ENCODE measurements around the gene CASKIN1.
A peak's percentile ranks its signal among the peaks of the same experiment; 100 is the strongest.
"Not testable (repeated sequence)": the region's sequence is repeated elsewhere in the genome, so short reads cannot be mapped to it uniquely, and the experiment has no call there.

Gene CASKIN1

DNA sequence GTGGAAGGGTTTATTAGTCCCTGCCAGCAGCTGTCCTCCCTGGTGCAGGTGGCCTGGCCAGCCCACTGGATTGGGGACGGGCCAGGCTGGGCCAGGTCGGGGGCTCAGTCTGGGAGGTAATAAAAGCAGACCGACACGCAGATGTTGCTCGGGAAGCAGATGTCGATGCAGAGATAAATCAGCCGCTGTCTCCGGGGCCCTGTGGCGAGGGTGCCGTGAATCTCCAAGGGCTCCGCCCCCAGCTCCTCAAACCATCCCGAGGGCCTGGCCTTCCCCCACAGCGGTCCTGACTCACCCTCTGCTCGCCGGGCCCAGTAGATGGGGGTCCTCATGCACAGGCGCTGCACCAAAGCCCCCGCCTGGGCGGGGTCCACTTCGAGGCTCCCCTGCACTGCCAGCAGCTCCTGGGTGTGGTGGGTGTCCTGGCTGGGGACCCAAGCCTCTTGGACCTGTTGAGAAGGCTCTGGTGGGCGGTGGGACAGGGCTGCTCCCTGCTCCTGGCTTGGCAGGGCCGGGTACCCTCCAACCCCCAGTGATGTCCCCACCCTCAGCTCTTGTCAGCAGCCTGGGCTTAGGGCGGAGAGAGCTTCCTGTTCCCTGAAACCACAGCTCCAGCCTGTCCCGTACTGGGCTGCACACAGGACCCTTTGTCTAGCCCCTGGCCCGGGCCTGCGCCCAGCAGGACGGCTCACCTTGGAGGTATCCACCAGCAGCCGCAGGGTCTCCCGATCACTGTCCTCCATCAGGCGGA, 13.0 kb upstream of the CASKIN1 start:
- DNase-seq: no peak

- DNase-seq: no peak
These were observed 12.4 kb upstream of the CASKIN1 start for GRCh38 chr16:2208772-2209171.

DNA sequence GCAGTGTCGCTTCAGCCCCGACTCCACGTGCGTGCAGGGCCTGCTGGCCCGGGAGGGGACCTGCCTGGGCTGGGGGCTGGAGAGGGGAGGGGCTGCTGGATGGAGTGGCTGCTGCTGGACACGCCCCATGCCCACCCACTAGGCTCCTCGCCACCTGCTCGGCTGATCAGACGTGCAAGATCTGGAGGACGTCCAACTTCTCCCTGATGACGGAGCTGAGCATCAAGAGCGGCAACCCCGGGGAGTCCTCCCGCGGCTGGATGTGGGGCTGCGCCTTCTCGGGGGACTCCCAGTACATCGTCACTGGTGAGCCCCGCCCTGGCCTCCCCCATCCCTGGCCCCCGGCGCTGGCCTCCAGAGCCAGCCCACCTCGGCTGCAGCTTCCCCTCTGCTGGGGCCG, 11.9 kb upstream of the CASKIN1 start:
- DNase-seq: no peak

DNA sequence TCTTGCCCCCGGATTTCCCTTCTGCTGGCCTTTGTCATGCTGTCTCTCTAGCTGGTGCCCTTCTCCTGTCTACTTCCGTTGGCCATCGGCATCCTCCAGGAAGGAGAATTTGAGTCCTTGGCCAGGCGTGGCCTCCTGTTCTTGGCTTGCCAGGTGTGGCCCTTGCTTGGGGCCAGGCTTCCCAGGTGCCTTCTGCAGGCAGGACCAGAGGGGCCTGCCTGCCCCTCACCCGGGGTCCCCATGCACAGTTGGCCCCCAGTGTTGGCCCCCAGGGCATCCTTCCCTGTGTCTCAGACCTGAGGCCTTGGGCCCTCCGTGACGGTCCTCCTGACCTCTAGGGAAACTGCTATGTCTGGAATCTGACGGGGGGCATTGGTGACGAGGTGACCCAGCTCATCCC, 11.5 kb upstream of the CASKIN1 start:
- no peak for DNase-seq

- no peak for DNase-seq
These were observed 10.5 kb upstream of the CASKIN1 start for GRCh38 chr16:2206780-2207433.

DNA sequence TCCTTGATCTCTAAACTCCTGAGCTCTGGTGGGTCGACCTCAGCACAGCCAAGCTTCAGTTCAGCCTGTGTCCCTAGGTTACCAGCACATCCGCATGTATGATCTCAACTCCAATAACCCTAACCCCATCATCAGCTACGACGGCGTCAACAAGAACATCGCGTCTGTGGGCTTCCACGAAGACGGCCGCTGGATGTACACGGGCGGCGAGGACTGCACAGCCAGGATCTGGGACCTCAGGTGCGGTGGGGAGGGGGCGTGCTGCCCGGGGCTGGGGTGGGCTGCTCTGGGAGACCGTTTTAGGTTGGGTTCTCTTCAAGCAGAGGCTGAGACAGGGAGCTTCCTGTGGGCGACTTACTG, 10.0 kb upstream of the CASKIN1 start:
- peak; percentile 9 for DNase-seq

DNA sequence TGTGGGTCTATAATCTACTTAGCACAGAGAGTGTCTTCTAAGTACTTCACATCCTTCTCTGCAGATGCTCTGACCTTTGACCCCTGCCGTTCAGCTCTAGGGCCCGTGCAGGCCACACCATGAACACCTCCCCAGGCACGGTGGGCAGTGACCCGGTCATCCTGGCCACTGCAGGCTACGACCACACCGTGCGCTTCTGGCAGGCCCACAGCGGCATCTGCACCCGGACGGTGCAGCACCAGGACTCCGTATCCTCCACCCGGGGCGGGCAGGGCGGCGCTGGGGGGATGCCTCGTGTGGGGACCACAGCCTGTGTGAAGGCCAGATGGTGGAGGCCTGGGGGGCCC, 9.5 kb upstream of the CASKIN1 start:
- no peak for DNase-seq

GRCh38 chr16:2205104-2205966, 8.9 kb upstream of the CASKIN1 start, which contains the start of gene MLST8:
Gene MLST8, plus strand, starts transcription at chr16:2205454. Its CDS starts 632 bp downstream, at chr16:2206086.
- peak; percentile 73 for DNase-seq

DNA sequence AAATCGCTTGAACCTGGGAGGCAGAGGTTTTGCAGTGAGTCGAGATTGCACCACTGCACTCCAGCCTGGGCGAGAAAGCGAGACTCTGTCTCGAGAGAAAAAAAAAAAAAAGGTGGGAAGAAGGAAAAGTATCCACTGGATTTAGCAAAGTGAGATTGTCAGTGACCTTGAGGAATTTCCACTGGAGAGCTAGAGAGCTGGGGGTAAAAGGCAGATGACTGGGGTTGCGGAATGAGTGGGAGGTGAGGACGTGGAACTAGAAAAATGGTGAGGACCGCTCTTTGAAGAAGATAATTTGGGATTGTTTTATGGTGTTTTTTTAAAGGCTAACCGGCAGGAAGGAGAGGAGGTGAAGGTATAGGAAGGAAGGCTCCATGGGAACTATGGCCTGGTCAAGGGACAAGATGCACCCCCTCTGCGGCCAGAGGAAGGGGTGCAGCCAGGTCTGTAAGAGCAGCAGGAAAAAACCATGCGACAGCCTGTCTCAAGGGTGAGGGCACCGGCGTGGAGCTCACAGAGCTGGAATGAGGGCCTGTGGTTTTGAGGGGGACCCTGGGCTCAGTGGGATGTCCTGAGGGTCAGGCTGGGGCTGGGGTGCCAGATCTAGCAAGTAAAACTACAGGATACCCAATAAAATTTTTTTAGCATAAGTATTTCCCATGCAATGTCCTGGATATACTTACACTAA, 8.2 kb upstream of the CASKIN1 start:
- peak; percentile 57 for DNase-seq

GRCh38 chr16:2203119-2203688, 6.8 kb upstream of the CASKIN1 start:
- not testable (repeated sequence) for DNase-seq

DNA sequence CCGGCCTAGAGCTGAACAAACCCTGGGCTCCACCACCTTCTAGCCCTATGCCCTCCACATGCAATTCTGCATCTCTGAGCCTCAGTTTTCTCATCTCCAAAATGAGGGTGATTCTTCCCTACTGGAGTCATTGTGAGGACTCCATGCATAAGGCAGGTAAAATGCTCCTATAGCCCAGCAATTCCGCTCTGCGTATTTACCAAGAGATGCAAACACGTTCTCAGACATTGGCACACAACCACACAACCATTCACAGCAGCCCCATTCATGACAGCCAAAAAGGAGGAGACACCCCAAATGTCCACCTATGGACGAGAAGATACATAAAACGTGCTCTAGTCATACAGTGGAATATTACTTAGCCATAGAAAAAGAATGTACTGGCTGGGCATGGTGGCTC, 3.9 kb upstream of the CASKIN1 start:
- no peak for DNase-seq

GRCh38 chr16:2199621-2200139, 3.3 kb upstream of the CASKIN1 start:
- DNase-seq: no peak

DNA sequence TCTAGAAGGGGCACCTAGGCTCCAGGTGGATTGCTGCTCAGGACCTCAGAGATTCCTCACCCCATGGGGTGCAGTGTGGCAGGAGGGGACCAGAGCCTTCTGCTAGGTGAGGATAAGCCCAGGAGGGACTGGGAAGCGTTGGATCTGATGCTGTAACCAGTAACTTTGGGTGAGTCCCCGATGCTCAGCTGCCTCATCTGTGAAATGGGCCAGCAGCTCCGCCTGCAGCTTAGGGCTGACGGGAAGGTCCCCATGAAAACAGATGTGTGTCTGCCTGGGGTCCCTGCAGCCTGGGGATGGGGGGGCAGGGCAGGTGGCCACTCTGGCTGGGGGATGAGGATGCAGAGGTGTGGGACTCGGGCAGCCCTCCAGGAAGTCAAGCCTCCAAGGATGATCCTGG, 2.7 kb upstream of the CASKIN1 start:
- no peak for DNase-seq

DNA sequence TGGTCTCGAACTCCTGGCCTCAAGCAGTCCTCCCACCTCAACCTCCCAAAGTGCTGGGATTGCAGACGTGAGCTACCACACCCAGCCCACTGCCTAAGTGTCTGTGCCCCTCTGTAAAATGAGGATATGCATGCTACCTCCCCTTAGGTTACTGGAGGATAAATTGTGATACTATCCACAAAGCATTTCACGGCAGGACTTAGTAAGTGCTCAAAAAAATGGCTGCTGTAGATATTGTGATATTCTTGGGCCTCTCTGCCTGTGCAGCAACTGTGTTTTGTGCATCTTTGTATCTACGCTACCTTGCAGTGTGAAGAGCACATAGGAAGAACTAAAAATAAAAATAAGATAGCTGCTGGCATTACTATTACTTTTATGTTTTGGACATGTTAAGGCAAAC, 1.9 kb upstream of the CASKIN1 start:
- no peak for DNase-seq

DNA sequence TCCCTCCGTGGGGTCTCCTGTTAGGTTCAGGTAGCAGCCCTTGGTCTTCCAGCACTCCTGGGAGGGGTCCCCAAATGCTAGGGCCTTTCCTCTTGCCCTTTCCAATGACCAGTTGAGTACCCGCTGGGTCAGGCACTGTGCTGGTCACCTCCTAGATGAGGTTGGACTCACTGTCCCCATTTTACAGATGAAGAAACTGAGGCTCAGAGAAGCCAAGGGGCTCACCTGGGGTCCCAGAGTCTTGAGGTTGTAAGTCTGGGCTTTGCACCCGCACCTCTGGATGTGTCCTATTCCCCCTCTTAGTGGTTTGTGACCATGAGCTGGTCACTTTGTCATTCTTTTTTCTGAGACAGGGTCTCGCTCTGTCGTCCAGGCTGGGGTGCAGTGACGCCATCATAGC, 1.4 kb upstream of the CASKIN1 start:
- DNase-seq: no peak

DNA sequence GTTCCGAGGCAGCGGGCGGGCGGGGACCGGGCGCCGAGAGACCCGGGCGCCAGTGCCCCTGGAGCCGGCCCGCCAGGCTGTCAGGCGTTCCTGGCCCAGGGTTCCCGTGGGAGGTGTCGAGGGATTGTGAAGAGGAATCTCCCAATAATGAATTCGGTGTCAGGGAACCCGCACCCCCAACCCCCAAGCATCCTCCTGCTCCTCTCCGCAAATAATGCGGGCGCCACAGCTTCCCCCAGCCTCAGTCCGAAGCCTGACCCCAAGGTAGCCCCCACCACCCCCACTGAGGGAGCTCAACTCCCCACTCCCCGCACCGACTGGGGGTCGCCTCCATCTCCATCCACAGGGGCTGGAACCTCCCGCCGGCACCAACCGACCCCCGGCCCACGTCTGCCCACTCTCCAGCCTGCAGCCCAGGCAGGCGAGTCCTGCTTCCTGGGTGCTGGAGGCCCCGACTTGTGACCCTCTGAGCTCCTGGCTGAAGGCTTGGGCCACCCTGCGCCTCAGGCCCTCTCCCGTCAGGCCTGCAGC, 641 bp upstream of the CASKIN1 start:
- no peak for DNase-seq

DNA sequence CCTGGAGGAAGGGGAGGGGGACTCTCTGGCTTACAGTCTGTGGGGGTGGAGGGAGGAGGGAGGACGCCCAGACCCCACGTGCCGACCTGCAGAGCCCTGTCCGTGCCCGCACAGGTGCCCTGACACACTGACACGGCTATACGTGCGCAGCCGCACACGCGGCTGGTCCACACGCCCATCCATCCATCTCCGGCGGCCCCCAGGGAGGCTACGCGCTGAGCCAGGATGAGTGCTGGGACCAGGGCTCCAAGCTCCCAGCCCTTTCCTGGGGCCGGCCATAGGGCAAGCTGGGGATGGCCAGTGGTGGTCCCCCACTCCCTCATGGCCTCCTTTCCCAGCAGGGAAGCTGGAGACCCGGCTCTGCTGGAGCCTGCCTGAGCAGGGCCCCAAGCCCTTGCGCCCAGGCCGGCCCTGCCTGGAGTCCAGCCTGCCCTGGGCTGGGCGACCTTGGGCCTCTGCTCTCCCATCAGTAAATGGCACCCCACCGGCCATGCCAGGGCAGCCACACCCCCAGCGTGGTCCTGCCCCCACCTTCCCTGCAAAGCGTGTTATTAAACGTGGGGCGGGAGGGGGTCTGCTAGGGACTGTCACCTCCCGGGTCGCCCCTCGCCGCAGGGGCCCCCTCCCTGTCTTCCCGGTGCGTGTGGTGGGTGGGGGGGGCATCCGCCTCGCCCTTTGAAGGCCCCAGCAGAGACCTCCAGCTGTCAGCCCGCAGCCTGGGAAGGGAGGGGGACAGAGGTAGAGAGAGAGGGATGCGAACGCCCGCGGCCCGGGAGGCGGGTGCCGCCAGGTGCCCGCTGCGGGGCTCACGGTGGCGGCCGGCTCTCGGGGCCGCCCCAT, 863 bp downstream of the CASKIN1 start:
- DNase-seq: no peak

DNA sequence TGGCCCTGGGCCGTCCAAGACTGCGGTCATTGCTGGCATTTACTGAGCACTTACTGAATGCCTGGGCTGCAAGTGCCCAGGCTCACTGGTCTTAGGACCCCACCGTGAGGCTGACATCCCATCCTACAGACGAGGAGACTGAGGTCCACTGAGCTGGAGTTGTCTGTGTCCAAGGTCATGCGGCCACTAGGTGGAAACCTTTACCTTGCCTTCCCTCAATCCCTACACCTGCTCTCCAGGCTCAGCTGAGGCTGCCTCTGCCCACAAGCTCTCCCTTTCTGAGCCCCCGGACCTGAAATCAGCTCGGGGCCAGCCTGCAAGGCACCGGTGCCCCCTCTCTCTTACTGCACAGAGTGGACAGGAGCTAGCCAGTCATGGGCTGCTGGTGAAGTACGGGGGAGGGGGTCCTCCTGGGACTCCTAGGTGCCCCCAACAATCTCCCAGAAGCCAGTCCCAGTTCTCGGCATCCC, 1.5 kb downstream of the CASKIN1 start:
- peak; percentile 26 for DNase-seq

DNA sequence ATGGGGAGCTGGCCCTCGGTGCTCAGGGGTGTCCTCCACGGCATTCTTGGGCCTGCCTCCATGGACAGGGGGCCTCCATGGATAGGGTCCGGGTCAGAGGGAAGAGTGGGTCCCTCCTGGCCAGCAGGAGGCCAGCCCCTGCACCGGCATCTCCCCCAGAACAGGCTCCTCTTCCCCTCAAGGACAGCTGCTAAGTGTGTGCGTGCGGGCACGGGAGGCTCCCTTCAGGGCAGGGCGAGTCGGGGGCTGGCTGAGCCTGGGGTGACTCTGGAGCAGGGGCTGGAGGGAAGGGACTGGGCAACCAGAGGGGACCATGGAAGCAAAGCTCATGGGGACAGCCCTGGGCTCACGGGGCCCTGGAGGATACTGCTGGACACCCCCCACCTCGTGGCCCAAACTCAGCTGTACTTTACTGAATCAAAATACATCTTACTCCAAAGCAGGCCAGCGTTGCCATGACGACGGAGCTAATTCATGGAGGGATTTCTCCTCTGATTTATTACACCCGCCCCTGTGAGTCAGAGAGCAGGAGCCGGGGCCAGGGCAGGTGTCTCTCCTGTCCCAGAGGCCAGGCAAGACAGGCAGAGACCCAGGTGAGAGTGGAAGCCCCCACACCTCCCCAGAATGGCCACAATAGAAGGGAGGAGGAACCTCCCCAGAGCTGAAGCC, 2.1 kb downstream of the CASKIN1 start:
- no peak for DNase-seq

GRCh38 chr16:2191446-2191706, 5.0 kb downstream of the CASKIN1 start:
- DNase-seq: no peak

All from GF-D8 (cell line).